Measurements from ENCODE around the gene KCNC3. TPM values are rescaled to one million over a fixed set of nuclear protein-coding genes. Genes with fewer than 3 reads are reported as not detected.

KCNC3 gene
- polyA plus RNA-seq, 1 experiment: not detected

GRCh38 chr19:50287331-50287730, 41.8 kb downstream of the KCNC3 start:
- ChIA-PET POLR2A (no interaction called here), CTCF (no interaction called here)
- no peak overlapping the region for H3K27ac ChIP-seq (ENCODE audit: low read depth, low read length)
- H3K9me3 ChIP-seq (ENCODE audit: control insufficient read depth, insufficient read depth, low read length): peaks cover 28% of the 10 kb centered on the region
- TF ChIP-seq CTCF (IDR thresholded peaks at IDR 0.05; ENCODE audit: low read depth, low read length): no peak
- no peak overlapping the region for H3K4me3 ChIP-seq (ENCODE audit: low read depth, low read length)
- H3K27me3 ChIP-seq (ENCODE audit: control insufficient read depth, insufficient read depth, low read length): no peaks in the 10 kb centered on the region
- DNase-seq (ENCODE audit: low read depth, low spot score): no peak

GRCh38 chr19:50286443-50286842, 42.7 kb downstream of the KCNC3 start:
- CTCF ChIA-PET: no interaction called here
- TF ChIP-seq CTCF (IDR thresholded peaks at IDR 0.05; ENCODE audit: low read depth, low read length): no peak

GRCh38 chr19:50285833-50286232, 43.3 kb downstream of the KCNC3 start:
- no peak for DNase-seq (ENCODE audit: low read depth, low spot score)
- Histone ChIP-seq H3K27me3 (ENCODE audit: control insufficient read depth, insufficient read depth, low read length) (no peaks in the 10 kb centered on the region), H3K4me3 (ENCODE audit: low read depth, low read length) (no peak overlapping the region), H3K27ac (ENCODE audit: low read depth, low read length) (no peak overlapping the region), H3K9me3 (ENCODE audit: control insufficient read depth, insufficient read depth, low read length) (peaks cover 22% of the 10 kb centered on the region)
- ChIA-PET POLR2A (no interaction called here), CTCF (no interaction called here)
- no peak for TF ChIP-seq CTCF (IDR thresholded peaks at IDR 0.05; ENCODE audit: low read depth, low read length)

More at GRCh38 chr19:50286443-50286842, 42.7 kb downstream of the KCNC3 start:
- Histone ChIP-seq H3K4me3 (ENCODE audit: low read depth, low read length) (no peak overlapping the region), H3K27ac (ENCODE audit: low read depth, low read length) (no peak overlapping the region), H3K9me3 (ENCODE audit: control insufficient read depth, insufficient read depth, low read length) (peaks cover 23% of the 10 kb centered on the region), H3K27me3 (ENCODE audit: control insufficient read depth, insufficient read depth, low read length) (no peaks in the 10 kb centered on the region)
- DNase-seq (ENCODE audit: low read depth, low spot score): no peak
- POLR2A ChIA-PET: no interaction called here

GRCh38 chr19:50281491-50281890, 47.7 kb downstream of the KCNC3 start:
- POLR2A ChIA-PET: no interaction called here
- CTCF ChIA-PET: no interaction called here
- Histone ChIP-seq H3K27me3 (ENCODE audit: control insufficient read depth, insufficient read depth, low read length) (no peaks in the 10 kb centered on the region), H3K9me3 (ENCODE audit: control insufficient read depth, insufficient read depth, low read length) (peaks cover 7% of the 10 kb centered on the region), H3K4me3 (ENCODE audit: low read depth, low read length) (no peak overlapping the region), H3K27ac (ENCODE audit: low read depth, low read length) (no peak overlapping the region)
- DNase-seq (ENCODE audit: low read depth, low spot score): no peak
- TF ChIP-seq CTCF (IDR thresholded peaks at IDR 0.05; ENCODE audit: low read depth, low read length): no peak

GRCh38 chr19:50280983-50281382, 48.2 kb downstream of the KCNC3 start:
- POLR2A ChIA-PET: no interaction called here
- H3K4me3 ChIP-seq (ENCODE audit: low read depth, low read length): no peak overlapping the region
- peaks cover 5% of the 10 kb centered on the region; the same call in 1 of the 2 replicates for H3K9me3 ChIP-seq (ENCODE audit: control insufficient read depth, insufficient read depth, low read length)
- no peak for DNase-seq (ENCODE audit: low read depth, low spot score)
- CTCF ChIA-PET: no interaction called here
- TF ChIP-seq CTCF (IDR thresholded peaks at IDR 0.05; ENCODE audit: low read depth, low read length): no peak
- no peaks in the 10 kb centered on the region for H3K27me3 ChIP-seq (ENCODE audit: control insufficient read depth, insufficient read depth, low read length)
- no peak overlapping the region for H3K27ac ChIP-seq (ENCODE audit: low read depth, low read length)
